T-cell (primary cell): ENCODE measurements around the gene DDX25. TPM values are rescaled to one million over a fixed set of nuclear protein-coding genes. Genes with fewer than 3 reads are reported as not detected.

Experiments
- ATAC-seq, 4 experiments: fragments of 200-7000 bp in 3 of 4; fragments of 150-1000 bp in 1 of 4; cut with Tn5 transposase; replicated peaks in 1 of 4; 1 replicate in 3 of 4; 2 replicates in 1 of 4; pipeline ENCODE4 v1.10.0; 2021; ENCODE audit warnings: moderate library complexity in 3 of 4, mild to moderate bottlenecking in 2 of 4, moderate number of reproducible peaks in 1 of 4
- CTCF ChIA-PET, 2 donors: fragments of 300-600 bp; sonication (Branson Sonifier 250); formaldehyde crosslinking; loops; one replicate each; lab custom pipeline; 2022; ENCODE audit warnings: antibody characterized with exemption in 2 of 2; lab: Charles Lee
- POLR2A ChIA-PET, 2 donors: fragments of 300-600 bp; sonication (Branson Sonifier 250); formaldehyde crosslinking; loops; one replicate each; lab custom pipeline; 2022; ENCODE audit warnings: antibody characterized with exemption in 2 of 2; lab: Charles Lee
- DNase-seq, 35 experiments: peaks; one replicate each; pipeline versions ENCODE4 v3.0.0 to v3.0.0-alpha.2; 2013 to 2023
- H3K27ac ChIP-seq: one replicate; pipeline ENCODE4 v1.5.1; 2013; ENCODE audit warnings: low read length
- H3K27me3 ChIP-seq, 2 experiments: replicated peaks in 1 of 2; 1 replicate in 1 of 2; 2 replicates in 1 of 2; pipeline versions ENCODE4 v1.6.1 to v1.7.0; 2013; ENCODE audit warnings: low read length in 1 of 2, mixed read lengths in 1 of 2; ENCODE audit not compliant: control insufficient read depth in 2 of 2, insufficient read depth in 2 of 2; ENCODE audit errors: extremely low read depth in 1 of 2
- H3K36me3 ChIP-seq, 2 donors: 1 replicate in 1 of 2; 2 replicates in 1 of 2; pipeline versions ENCODE4 v1.6.1 to v1.7.0; 2013; ENCODE audit warnings: low read length in 1 of 2; ENCODE audit not compliant: control insufficient read depth in 2 of 2, insufficient read depth in 1 of 2; ENCODE audit errors: extremely low read depth in 1 of 2
- H3K4me1 ChIP-seq, 2 experiments: 1 replicate in 1 of 2; 2 replicates in 1 of 2; pipeline versions ENCODE4 v1.6.1 to v1.7.0; 2013; ENCODE audit warnings: low read length in 2 of 2, mixed read lengths in 1 of 2; ENCODE audit not compliant: insufficient read depth in 2 of 2, control insufficient read depth in 1 of 2; ENCODE audit errors: extremely low read depth in 1 of 2
- H3K4me3 ChIP-seq, 2 donors: 1 replicate in 1 of 2; 2 replicates in 1 of 2; pipeline versions ENCODE4 v1.5.1 to v1.7.0; 2013; ENCODE audit warnings: mild to moderate bottlenecking in 2 of 2, low read length in 1 of 2, moderate library complexity in 1 of 2; ENCODE audit not compliant: control insufficient read depth in 1 of 2; ENCODE audit errors: extremely low read depth in 1 of 2
- H3K9me3 ChIP-seq: 2 replicates; pipeline ENCODE4 v1.7.0; 2013
- H3K27ac Mint-ChIP-seq, 2 donors: one replicate each; pipeline ENCODE4 v1.8.0; 2020 to 2021; ENCODE audit warnings: mild to moderate bottlenecking in 2 of 2, mixed read lengths in 2 of 2
- H3K27me3 Mint-ChIP-seq, 2 donors: one replicate each; pipeline ENCODE4 v1.8.0; 2021 to 2022; ENCODE audit warnings: mixed read lengths in 2 of 2
- H3K36me3 Mint-ChIP-seq: one replicate; pipeline ENCODE4 v1.8.0; 2021; ENCODE audit warnings: mixed read lengths
- H3K4me1 Mint-ChIP-seq, 3 donors: one replicate each; pipeline ENCODE4 v1.8.0; 2020 to 2022; ENCODE audit warnings: mixed read lengths in 3 of 3, mild to moderate bottlenecking in 1 of 3
- H3K4me3 Mint-ChIP-seq, 3 donors: one replicate each; pipeline ENCODE4 v1.8.0; 2020 to 2022; ENCODE audit warnings: mild to moderate bottlenecking in 3 of 3, mixed read lengths in 3 of 3, moderate library complexity in 3 of 3
- H3K9me3 Mint-ChIP-seq, 3 donors: one replicate each; pipeline ENCODE4 v1.8.0; 2020 to 2022; ENCODE audit warnings: mixed read lengths in 3 of 3
- WGBS: methylation state at CpG from one replicate; pipeline ENCODE4 v1.1.5; 2013; ENCODE audit warnings: missing lambda C conversion rate; ENCODE audit not compliant: insufficient coverage; 5-methylcytosine and 5-hydroxymethylcytosine counted together
- total RNA-seq, 35 experiments: library from RNA in 6 of 35; stranded (reverse) in 6 of 35; fragments of 120-200 nt in 1 of 35; gene quantifications; one replicate each; pipeline versions ENCODE4 v1.2.1 to v1.2.4 and lab custom pipeline; 2013 to 2026

The DDX25 gene
- total RNA-seq, 5 donors from 2014 or later (not counting 1 experiment from before 2014, with no cell fraction given) = 0.16 to 0.26 (median 0.16) TPM; not detected in 2

DNA sequence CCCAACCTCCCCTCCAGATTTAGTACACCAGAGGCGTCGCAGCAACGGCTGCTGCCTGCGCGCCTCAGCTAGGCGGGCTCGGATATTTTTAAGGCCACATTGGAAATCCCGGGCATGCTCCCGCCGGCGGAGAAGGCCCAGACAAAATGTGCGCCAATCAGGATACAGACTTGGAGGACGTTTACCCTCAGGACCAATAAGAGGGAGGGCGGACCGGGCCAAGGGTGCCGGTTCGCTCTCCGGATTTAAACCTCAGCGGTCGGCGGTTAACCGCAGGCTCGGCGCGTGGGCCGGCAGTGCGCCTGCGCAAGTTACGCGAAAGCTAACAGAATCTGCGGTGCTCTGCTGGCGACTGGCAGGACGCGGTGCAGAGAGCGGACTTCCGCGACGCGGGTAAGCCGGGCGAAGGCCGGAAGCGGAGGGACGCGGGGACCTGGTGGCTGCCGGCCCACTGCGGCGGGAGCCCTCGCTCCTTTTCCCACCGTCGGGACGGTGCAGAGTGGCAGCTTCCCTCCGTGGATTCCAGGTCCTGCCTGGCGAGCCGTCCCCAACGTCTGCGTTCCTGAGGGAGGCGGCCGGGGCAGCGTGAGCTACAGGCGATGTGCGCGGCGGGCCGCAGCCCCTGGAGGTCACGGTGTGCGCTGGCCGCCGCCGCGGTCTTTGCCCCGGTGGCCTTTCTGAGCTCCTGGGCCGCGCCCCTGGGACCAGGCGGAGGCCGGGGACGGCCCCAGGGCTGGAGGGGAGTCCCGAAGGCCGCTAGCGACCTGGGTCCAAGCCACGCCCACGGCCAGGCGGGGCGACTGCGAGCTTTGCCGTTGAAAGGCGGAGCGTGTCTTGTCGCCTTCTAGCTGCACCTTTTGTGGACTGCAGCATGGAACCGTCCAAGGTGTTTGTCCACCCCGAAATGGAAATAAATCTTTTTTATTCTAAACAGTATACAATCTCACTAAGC lies 16.7 kb upstream of the DDX25 start, which contains the start of gene HYLS1:
Gene HYLS1 (plus strand): TSS at position 296 of the 952 bp plus-strand sequence. CDS start 11,701 bp downstream, outside the sequence.
- peak; percentile 89 to 92 (median 90) for ATAC-seq
- Mint-ChIP-seq H3K4me3 (peak within 1 kb of the TSS; percentile 86 to 92 (median 87)), H3K4me1 (peaks cover 31 to 43% (median 42%) of the 10 kb centered on the region in 3 donors), H3K27me3 (peaks cover 0 to 2% of the 10 kb centered on the region in 2 donors), H3K27ac (peak within 1 kb of the TSS; percentile 93 to 96), H3K36me3 (no peaks in the 10 kb centered on the region), H3K9me3 (no peaks in the 10 kb centered on the region)
- no peaks in the 10 kb centered on the region for H3K27me3 ChIP-seq
- POLR2A ChIA-PET = interaction anchor here (0.5 to 1.6 kb wide), 7 partner anchors 10 to 425 kb away, joined by 3 to 11 read pairs (median 4); partner anchors contain the start of gene PUS3 (in 1 of the 2)
- H3K4me1 ChIP-seq = peaks cover 0 to 25% of the 10 kb centered on the region in 2 experiments
- DNase-seq = peak; percentile 82 to 97 (median 90)
- CTCF ChIA-PET = interaction anchor here (0.6 to 1.6 kb wide), 11 partner anchors 8 to 1051 kb away, joined by 3 to 20 read pairs (median 4); partner anchors contain the start of genes CCDC15 (in 1 of the 2) and PUS3 (in 1 of the 2)
- no peaks in the 10 kb centered on the region for H3K9me3 ChIP-seq
- H3K27ac ChIP-seq = peak within 1 kb of the TSS; percentile 83
- under 1% methylated on average over 87 of the region's 91 CpGs for WGBS
- no peaks in the 10 kb centered on the region for H3K36me3 ChIP-seq
- peak within 1 kb of the TSS; percentile 62 to 89 for H3K4me3 ChIP-seq

DNA sequence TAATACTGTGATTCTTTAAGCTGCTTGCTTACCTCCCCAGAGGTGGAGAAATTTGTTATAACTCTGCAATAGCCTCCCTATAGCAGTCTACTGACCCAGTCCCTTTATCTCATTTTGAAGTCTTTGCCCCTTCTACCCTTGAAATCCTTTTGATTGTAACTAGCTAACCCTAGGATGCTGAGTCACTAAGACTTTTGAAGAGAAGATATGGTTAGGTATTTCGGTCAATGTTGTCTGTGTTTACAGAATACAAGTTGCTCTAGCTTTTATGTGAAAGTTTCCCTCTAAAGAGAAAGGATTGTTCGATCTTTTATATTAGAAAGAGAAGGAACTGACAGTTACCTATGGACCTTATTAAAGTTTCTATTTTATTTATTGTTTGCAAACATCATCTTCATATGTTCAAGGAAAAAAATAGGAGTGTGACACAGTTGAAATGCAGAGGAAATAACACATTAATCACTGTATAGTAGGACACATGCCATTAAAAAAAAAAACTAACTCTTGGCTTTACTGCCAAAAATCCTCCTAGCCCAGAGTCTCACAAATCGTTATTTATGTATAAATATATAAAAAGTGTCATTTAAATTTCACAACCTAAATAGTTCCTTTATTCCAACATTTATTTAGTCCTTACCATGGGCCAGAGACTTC lies 13.7 kb upstream of the DDX25 start:
- Mint-ChIP-seq H3K27ac (peak overlapping the region in 1 of 2 donors; percentile 7), H3K9me3 (no peaks in the 10 kb centered on the region), H3K4me1 (peaks cover 34 to 50% (median 48%) of the 10 kb centered on the region in 3 donors), H3K27me3 (peaks cover 0 to 2% of the 10 kb centered on the region in 2 donors), H3K4me3 (peak overlapping the region in 1 of 3 donors; percentile 11), H3K36me3 (peaks cover 18% of the 10 kb centered on the region)
- H3K36me3 ChIP-seq = peaks cover 0 to 15% of the 10 kb centered on the region in 2 donors
- peaks cover 0 to 25% of the 10 kb centered on the region in 2 experiments for H3K4me1 ChIP-seq
- no peak for DNase-seq
- POLR2A ChIA-PET = no interaction called here
- H3K27ac ChIP-seq = no peak overlapping the region
- WGBS = no CpG with 5 or more reads among the region's 3 CpGs
- CTCF ChIA-PET = no interaction called here
- ATAC-seq = no peak
- H3K9me3 ChIP-seq = no peaks in the 10 kb centered on the region
- no peaks in the 10 kb centered on the region for H3K27me3 ChIP-seq
- H3K4me3 ChIP-seq = no peak overlapping the region

DNA sequence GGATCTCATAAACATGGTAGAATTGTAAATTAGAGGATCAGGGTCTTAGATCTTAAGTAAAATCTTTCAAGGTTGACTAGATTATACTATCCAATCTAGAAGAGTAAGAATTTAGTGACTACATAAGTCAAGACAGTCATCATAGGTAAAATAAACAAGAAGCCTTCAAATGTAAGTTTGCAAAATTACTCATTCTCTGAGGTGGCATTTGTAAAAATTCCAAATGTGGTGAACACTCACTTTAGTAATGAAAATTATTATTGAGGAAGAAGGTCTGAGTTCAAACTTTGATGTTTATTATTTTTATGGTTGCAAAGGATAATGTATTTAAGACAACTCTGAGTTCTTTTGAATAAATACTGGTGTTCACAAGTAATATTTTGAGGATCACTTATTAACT lies 12.2 kb upstream of the DDX25 start:
- no peak for ATAC-seq
- CTCF ChIA-PET = no interaction called here

DNA sequence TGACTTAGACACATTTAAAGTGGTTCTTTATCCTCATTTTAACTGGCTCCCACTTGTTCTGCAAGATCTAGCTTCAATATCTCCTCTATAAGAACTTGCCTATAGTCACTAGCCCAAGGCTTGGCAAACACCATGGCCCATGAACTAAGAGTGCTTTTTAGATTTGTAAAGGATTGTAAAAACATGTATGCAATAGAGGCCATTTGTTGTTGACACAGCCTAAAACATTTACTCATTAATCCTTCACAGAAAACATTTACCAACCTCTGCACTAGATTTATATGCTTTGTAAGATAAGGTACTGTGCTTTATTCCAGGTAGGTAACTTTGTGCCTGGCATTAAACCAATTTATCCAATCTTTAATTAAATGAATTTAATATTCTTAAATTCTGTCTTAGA lies 11.3 kb upstream of the DDX25 start:
- Mint-ChIP-seq H3K36me3 (peaks cover 25% of the 10 kb centered on the region), H3K4me3 (no peak overlapping the region), H3K4me1 (peaks cover 41 to 55% (median 48%) of the 10 kb centered on the region in 3 donors), H3K9me3 (no peaks in the 10 kb centered on the region), H3K27me3 (no peaks in the 10 kb centered on the region), H3K27ac (no peak overlapping the region)
- Histone ChIP-seq H3K4me1 (peaks cover 0 to 14% of the 10 kb centered on the region in 2 experiments), H3K27ac (no peak overlapping the region), H3K4me3 (no peak overlapping the region), H3K27me3 (no peaks in the 10 kb centered on the region), H3K36me3 (peaks cover 0 to 19% of the 10 kb centered on the region in 2 donors), H3K9me3 (no peaks in the 10 kb centered on the region)
- CTCF ChIA-PET = no interaction called here
- ATAC-seq = no peak
- DNase-seq = no peak
- POLR2A ChIA-PET = no interaction called here

More for the DNA sequence above, 12.2 kb upstream of the DDX25 start:
- no peaks in the 10 kb centered on the region for H3K9me3 Mint-ChIP-seq
- Histone ChIP-seq H3K36me3 (peaks cover 0 to 19% of the 10 kb centered on the region in 2 donors), H3K4me1 (peaks cover 0 to 19% of the 10 kb centered on the region in 2 experiments), H3K27me3 (no peaks in the 10 kb centered on the region), H3K9me3 (no peaks in the 10 kb centered on the region), H3K4me3 (no peak overlapping the region), H3K27ac (no peak overlapping the region)
- no peak for DNase-seq
- no peak overlapping the region for H3K27ac Mint-ChIP-seq
- POLR2A ChIA-PET = no interaction called here
- peaks cover 37 to 52% (median 47%) of the 10 kb centered on the region in 3 donors for H3K4me1 Mint-ChIP-seq
- H3K27me3 Mint-ChIP-seq = peaks cover 0 to 2% of the 10 kb centered on the region in 2 donors
- peaks cover 22% of the 10 kb centered on the region for H3K36me3 Mint-ChIP-seq
- no peak overlapping the region for H3K4me3 Mint-ChIP-seq

DNA sequence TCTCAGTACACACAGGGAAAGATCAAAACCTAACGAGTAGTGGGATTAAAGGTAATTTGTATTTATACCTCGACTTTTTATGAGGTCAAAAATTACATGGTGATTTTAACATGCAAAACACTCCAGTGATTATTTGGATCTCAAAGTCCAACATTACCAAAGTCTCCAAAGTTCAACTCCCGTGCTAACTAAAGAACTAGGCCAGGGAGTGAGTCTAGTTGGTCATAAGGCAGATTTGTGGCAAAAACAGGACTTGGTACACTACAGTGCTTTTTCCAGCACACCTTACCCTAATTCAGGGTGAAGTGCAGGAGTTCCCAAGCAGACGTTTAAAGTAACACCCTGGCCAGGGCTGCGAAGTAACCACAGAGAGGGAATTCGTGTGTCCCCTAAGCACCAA lies 2.4 kb upstream of the DDX25 start:
- Histone ChIP-seq H3K27ac (no peak overlapping the region), H3K36me3 (peaks cover 0 to 12% of the 10 kb centered on the region in 2 donors), H3K27me3 (peaks cover 5 to 18% of the 10 kb centered on the region in 2 experiments), H3K4me3 (no peak overlapping the region), H3K4me1 (peaks cover 20 to 25% of the 10 kb centered on the region in 2 experiments), H3K9me3 (no peaks in the 10 kb centered on the region)
- no peak for DNase-seq
- Mint-ChIP-seq H3K4me1 (peaks cover 42 to 59% (median 57%) of the 10 kb centered on the region in 3 donors), H3K36me3 (peaks cover 23% of the 10 kb centered on the region), H3K9me3 (no peaks in the 10 kb centered on the region), H3K4me3 (peak overlapping the region; percentile 68 to 89 (median 69)), H3K27me3 (peaks cover 10 to 26% of the 10 kb centered on the region in 2 donors), H3K27ac (peak overlapping the region; percentile 36 to 59)
- WGBS = 90% methylated on average over 2 of the region's 6 CpGs
- ATAC-seq = no peak
- ChIA-PET CTCF (no interaction called here), POLR2A (no interaction called here)
